ENCODE results near the gene ADD2. TPM values are rescaled to one million over a fixed set of nuclear protein-coding genes. Genes with fewer than 3 reads are reported as not detected.

The ADD2 gene
- polyA plus RNA-seq: 0.46 and 5.4 TPM in 2 replicates

GRCh38 chr2:70767699-70768589 lies at the start of gene ADD2:
Gene ADD2, minus strand, starts transcription at chr2:70768200. Its CDS starts 61,792 bp downstream, at chr2:70706408.

DNA sequence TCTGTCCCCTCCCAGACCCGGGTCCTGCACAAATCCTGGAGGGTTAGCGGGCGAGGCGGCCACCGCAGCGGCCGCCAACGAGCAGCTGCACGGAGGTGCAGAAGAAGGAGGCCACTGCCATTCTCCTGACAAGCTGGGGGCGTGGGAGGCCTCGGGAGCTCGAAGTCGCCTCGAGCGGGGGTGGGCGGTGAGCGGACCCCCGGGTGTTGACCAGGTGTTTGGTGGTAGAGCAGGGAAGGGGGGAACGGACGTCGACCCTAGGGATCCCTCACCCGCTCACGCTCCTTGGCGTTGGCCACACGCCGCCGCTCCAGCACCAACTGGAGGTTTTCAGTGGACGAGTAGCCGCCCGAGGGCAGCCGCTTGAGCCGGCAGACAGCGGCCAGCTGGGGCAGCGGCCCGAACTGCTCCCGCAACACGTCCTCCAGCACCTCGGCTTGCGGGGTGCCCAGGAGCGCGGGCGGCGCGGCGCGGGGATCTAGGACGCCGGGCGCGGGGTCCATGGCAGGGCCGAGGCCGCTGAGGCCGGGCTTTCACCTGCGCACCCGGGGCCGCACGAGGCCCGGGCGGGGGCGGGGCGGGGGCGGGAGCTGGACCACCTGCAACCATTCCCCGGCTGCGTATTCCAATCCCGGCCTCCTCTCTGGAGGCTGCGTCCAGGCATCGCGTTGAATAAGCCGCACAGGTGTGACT lies 22.3 kb upstream of the ADD2 start, which contains the start of gene FIGLA:
Gene FIGLA (minus strand): TSS at position 508 of the 693 bp plus-strand sequence. CDS start 5 bp downstream, at position 503.

Other genes starting within 250 kb of the ADD2 start
- 0.55 and 3.7 TPM in 2 replicates for gene TGFA, start 214.4 kb downstream of the ADD2 start, polyA plus RNA-seq
- not detected in 2 replicates for gene FIGLA, start 22.4 kb upstream of the ADD2 start, polyA plus RNA-seq
- not detected in 2 replicates for gene CLEC4F, start 52.4 kb upstream of the ADD2 start, polyA plus RNA-seq
- not detected in 2 replicates for gene CD207, start 67.6 kb upstream of the ADD2 start, polyA plus RNA-seq
- 0.40 TPM in 1 of 2 replicates, not detected in the other for gene VAX2, start 132.4 kb upstream of the ADD2 start, polyA plus RNA-seq
- gene ATP6V1B1, start 167.7 kb upstream of the ADD2 start, polyA plus RNA-seq: not detected in 2 replicates
- not detected in 2 replicates for gene ANKRD53, start 210.4 kb upstream of the ADD2 start, polyA plus RNA-seq
- 15.1 and 16.5 TPM in 2 replicates for gene TEX261, start 226.7 kb upstream of the ADD2 start, polyA plus RNA-seq